NB4 (cell line): Measurements from ENCODE around the gene S100P.
A peak's percentile ranks its signal among the peaks of the same experiment; 100 is the strongest.

Experiments used
- DNase-seq: peaks from one replicate; pipeline ENCODE4 v3.0.0; 2010; ENCODE audit warnings: low read depth
- H3K4me3 ChIP-seq: one replicate; pipeline ENCODE4 v1.5.1; 2011; ENCODE audit warnings: mild to moderate bottlenecking, low read depth, low read length, moderate library complexity
- CTCF ChIP-seq: IDR thresholded peaks from one replicate; pipeline ENCODE4 v1.5.1; 2012; ENCODE audit warnings: low read depth, low read length
- MAX ChIP-seq: IDR thresholded peaks from 2 replicates; pipeline ENCODE4 v1.6.1; 2011; ENCODE audit warnings: low read depth, low read length
- MYC ChIP-seq: IDR thresholded peaks from 2 replicates; pipeline ENCODE4 v1.6.1; 2011; ENCODE audit warnings: low read depth, low read length
- POLR2A ChIP-seq: IDR thresholded peaks from 2 replicates; pipeline ENCODE4 v1.6.1; 2011; ENCODE audit warnings: mild to moderate bottlenecking; ENCODE audit not compliant: insufficient read length; ENCODE audit errors: extremely low read depth

Gene S100P

GRCh38 chr4:6682862-6683590 lies 10.7 kb upstream of the S100P start:
- TF ChIP-seq CTCF (no peak), POLR2A (peak; percentile 18), MAX (peak; percentile 72), MYC (peak; percentile 90)
- no peak overlapping the region for H3K4me3 ChIP-seq
- peak; percentile 94 for DNase-seq

- TF ChIP-seq MYC (no peak), POLR2A (no peak), MAX (no peak), CTCF (no peak)
- no peak for DNase-seq
- H3K4me3 ChIP-seq, result no peak overlapping the region
Measured at GRCh38 chr4:6684656-6685055, 9.0 kb upstream of the S100P start.

- H3K4me3 ChIP-seq, result no peak overlapping the region
- DNase-seq, result no peak
- no peak for TF ChIP-seq POLR2A
- no peak for TF ChIP-seq CTCF
- no peak for TF ChIP-seq MYC
- TF ChIP-seq MAX, result no peak
Measured at GRCh38 chr4:6686104-6686787, 7.4 kb upstream of the S100P start.

- DNase-seq, result peak; percentile 51
- TF ChIP-seq MAX (no peak), CTCF (peak; percentile 16), MYC (no peak), POLR2A (no peak)
- H3K4me3 ChIP-seq, result peak overlapping the region; percentile 32
Measured at GRCh38 chr4:6687947-6688878, 5.5 kb upstream of the S100P start.

- TF ChIP-seq MAX, result peak; percentile 79
- TF ChIP-seq POLR2A, result peak; percentile 51
- TF ChIP-seq CTCF, result peak; percentile 21
- TF ChIP-seq MYC, result no peak; the same call in none of the 2 replicates
- H3K4me3 ChIP-seq, result peak overlapping the region; percentile 32
- peak; percentile 99 for DNase-seq
Measured at GRCh38 chr4:6688879-6689505, 4.7 kb upstream of the S100P start.
